Kasumi-1 (cell line): ENCODE data around the gene COQ8A.
"Not testable (repeated sequence)": the region's sequence is repeated elsewhere in the genome, so short reads cannot be mapped to it uniquely, and the experiment has no call there.

ENCODE experiments used
- DNase-seq, 2 experiments: peaks; one replicate each; lab custom pipeline; 2025; lab: John Stamatoyannopoulos, UW

COQ8A gene

GRCh38 chr1:226985839-226986463 is 45.9 kb downstream of the COQ8A start:
- no peak for DNase-seq

- no peak for DNase-seq
These were observed 46.5 kb downstream of the COQ8A start for GRCh38 chr1:226986496-226987178.

- no peak for DNase-seq
These were observed 47.1 kb downstream of the COQ8A start for GRCh38 chr1:226987179-226987536.

GRCh38 chr1:226987623-226988333 is 47.7 kb downstream of the COQ8A start:
- DNase-seq: no peak

- no peak for DNase-seq
These were observed 48.2 kb downstream of the COQ8A start for GRCh38 chr1:226988334-226988666.

- DNase-seq: peak; percentile 29 to 38
These were observed 49.2 kb downstream of the COQ8A start for GRCh38 chr1:226989085-226989920.

GRCh38 chr1:226990133-226990716 is 50.1 kb downstream of the COQ8A start:
- peak; percentile 16 to 46 for DNase-seq

GRCh38 chr1:226991920-226992319 is 51.8 kb downstream of the COQ8A start:
- no peak for DNase-seq

- DNase-seq: no peak
These were observed 53.9 kb downstream of the COQ8A start for GRCh38 chr1:226993814-226994585.

GRCh38 chr1:226994586-226995364 is 54.7 kb downstream of the COQ8A start:
- DNase-seq: no peak

GRCh38 chr1:226995365-226996332 is 55.6 kb downstream of the COQ8A start:
- no peak for DNase-seq

- not testable (repeated sequence) for DNase-seq
These were observed 59.5 kb downstream of the COQ8A start for GRCh38 chr1:226999579-226999978.

- DNase-seq: peak; percentile 73 to 82
These were observed 62.5 kb downstream of the COQ8A start for GRCh38 chr1:227002531-227003049.

GRCh38 chr1:227003165-227003564 is 63.1 kb downstream of the COQ8A start:
- DNase-seq: no peak

GRCh38 chr1:227004796-227005195 is 64.7 kb downstream of the COQ8A start:
- DNase-seq: no peak

GRCh38 chr1:227006226-227006796 is 66.2 kb downstream of the COQ8A start:
- DNase-seq: no peak

- no peak for DNase-seq
These were observed 69.8 kb downstream of the COQ8A start for GRCh38 chr1:227009937-227010336.

- DNase-seq: no peak
These were observed 70.6 kb downstream of the COQ8A start for GRCh38 chr1:227010645-227011044.

- DNase-seq: no peak
These were observed 76.9 kb downstream of the COQ8A start for GRCh38 chr1:227016990-227017389.
